Ecto neural progenitor cell (in vitro differentiated cells): ENCODE data around the gene TXNL1.
"Not testable (repeated sequence)": the region's sequence is repeated elsewhere in the genome, so short reads cannot be mapped to it uniquely, and the experiment has no call there.

ENCODE experiments used
- DNase-seq: peaks from one replicate; pipeline ENCODE4 v3.0.0-alpha.2; 2018; ENCODE audit warnings: low spot score

The TXNL1 gene

DNA sequence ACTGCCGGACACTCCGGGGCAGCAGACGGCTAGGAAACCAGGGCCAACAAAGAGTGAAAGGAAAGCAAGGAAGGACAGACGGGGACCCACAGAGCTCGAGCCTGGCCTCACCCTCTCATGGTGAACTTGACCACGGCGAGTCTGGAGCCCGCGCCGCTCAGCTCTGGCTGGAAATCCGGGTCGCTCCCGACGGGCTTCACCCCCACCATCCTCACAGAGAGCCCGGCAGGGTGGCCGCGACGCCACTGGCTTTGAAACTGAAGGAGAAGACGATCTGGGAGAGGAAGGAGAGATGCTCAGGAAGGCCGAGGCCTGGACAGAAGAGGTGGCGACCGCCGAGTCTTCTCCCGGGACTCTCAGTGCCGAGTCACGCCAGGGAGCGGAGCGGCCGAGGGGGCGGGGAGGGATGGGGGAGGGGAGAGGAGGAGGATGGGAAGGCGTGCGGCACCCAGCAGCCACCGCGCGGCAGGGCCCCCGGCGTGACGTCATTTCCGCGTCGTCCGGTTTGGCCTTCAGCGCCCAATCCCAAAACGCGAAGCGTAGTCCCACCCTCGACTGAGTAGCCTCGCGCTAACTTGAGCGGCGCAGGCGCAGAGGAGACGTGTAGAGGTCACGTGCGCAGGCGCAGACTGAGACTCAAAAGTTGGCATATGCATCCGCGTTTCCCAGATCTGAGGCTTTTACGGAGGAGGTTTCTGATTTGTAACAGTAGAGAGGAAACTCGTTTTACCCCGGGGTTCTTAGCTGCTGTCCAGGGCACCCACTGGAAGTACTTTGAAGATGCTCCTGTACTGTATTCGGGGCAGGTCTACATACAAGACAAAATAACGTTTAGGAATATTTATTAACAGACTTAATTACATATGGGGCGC lies at the start of gene TXNL1:
TSS of gene TXNL1 (minus strand) at position 361 of the 872 bp plus-strand sequence. CDS start at position 209, 152 bp downstream.
- DNase-seq, result peak; percentile 99

DNA sequence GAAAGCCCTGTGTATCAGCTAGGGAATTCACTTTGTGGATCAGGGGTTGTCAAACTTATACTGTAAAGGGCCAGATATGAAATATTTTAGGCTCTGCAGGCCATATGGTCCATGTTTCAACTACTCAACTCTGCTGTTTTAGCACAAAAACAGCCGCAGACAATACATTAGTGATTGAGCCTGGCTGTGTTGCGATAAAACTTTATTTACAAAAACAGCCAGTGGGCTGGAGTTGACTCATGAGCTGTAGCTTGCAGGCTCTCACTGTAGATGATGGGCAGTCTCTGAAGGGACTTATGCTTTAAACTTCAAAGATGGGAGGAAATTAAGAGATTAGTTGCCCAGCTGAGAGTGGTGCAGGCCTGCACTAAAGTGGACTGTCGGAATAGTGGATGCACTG lies 45.9 kb upstream of the TXNL1 start:
- no peak for DNase-seq

DNA sequence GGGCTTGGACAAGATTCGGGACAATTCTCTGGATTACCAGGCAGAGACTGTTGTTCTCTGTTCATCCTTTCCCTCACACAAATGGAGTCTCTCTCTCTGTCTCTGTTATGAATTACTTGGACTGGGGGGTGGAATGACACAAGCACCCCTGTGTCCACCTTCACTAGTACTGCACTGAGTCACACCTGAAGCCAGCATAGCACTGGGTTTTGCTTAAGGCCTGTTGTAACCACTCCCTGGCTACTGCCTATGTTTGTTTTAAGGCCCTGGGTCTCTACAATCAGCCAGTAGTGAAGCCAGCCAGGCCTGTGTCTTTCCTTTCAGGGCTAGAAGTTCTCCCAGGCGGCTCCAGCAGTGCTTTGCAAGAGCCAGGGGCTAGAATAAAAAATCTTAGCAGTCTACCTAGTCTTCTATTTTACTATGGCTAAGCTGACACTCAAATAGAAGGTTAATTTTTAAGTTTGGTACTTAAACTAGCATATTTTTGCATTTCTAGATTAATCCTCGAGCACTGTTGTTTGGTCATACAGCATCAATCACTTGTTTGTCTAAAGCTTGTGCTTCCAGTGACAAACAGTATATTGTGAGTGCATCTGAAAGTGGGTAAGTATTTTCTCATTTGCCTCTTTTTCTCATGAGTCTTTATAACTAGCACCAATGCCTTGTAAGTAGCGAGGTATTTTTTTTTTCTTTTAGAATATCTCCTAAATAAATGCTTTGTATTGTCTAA lies 40.6 kb upstream of the TXNL1 start:
- DNase-seq, result no peak

DNA sequence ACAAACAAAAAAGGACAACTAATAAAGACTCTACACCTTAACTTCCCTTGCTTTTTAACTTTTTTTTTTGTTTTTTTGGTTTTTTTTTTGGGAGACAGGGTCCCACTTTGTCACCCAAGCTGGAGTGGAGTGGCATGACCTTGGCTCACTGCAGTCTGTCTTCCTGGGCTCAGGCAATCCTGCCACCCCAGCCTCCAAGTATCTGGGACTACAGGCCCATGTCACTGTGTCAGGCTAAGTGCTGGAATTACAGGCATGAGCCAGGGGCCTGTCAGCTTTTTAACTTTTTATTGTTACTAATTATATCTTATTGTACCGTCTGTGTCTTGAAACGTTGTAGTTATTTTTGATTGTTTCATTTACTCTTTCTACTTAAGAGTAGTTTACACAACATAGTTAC lies 38.2 kb upstream of the TXNL1 start:
- DNase-seq, result no peak

DNA sequence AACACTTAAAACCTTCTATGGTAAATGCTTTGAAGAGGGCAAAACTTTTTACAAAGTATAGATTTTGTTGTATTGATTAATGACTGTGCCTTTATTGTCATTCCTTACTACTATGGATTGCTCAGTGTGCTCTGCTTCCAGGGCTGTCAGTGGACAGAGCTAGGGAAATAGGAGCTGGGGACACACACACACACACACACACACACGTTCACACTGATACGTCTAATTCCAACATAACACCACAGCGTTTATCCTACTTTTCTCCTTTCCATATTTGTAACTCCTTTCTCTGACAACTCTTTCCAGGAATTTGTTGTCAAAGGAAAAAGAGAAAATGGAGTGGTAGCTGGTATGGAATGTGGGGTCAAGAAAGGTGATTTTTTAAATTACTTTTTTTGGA lies 34.6 kb upstream of the TXNL1 start:
- DNase-seq, result no peak

DNA sequence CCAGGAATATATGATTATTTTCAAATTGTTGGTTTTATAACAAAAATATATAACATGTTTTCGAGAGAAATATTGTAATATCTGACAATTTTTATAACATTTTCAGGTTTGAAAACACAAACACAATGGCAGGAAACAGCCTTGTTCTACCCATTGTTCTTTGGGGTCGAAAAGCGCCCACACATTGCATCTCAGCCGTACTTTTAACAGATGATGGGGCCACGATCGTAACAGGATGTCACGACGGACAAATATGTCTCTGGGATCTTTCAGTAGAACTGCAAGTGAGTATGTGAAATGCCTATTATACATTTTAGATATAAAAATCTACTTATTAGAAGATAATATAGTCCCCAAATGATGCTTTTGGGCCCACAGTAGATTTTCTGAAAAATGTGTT lies 34.0 kb upstream of the TXNL1 start:
- no peak for DNase-seq

DNA sequence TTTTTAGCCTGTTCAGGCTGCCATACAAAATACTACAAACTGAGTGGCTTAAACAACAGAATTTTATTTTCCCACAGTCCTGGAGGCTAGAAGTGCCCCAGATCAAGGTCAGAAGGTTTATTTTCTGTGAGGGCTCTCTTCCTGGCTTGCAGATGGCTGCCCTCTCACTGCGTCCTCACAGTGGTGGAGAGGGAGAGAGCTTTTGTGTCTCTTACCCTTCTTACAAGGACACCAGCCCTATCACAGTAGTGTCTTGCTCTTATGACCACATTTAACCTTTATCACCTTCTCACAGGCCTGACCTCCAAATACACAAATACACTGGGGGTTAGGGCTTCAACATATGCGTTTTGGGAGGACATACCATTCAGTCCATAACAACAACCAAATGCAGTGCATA lies 24.5 kb upstream of the TXNL1 start:
- no peak for DNase-seq

DNA sequence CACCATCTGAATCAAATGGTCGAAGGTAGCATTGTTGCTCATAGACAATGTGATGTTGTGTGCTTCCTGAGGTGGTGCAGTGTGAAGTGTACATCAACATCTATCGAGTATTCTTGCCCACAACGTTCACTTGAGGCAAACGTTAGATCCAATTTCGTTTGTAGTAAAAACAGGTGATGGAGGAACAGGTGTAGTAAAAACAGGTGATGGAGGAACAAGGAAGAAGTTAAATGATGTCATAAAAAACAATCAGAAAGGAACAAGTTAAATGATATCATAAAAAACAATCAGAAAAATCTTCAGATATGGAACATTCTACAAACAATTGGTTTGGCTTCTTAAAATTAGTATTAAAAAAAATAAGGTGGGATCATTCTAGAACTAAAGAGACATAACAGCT lies 24.1 kb upstream of the TXNL1 start:
- DNase-seq, result no peak

DNA sequence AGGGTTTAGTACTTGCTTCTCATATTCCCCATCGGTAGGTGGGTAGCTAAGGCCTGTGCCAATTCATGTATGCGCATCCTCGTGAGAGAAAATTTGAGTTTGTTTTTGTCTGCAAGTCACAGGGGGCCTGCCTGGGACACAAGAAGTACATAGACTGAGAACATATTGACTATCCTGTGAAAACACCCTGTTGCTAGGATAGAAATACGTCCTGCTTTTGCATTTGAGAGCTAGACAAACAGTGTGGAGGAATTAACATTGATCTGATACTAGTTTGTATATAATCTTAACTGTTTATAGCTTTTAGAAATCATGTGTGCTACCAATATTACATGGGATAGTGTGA lies 23.6 kb upstream of the TXNL1 start:
- DNase-seq, result no peak

DNA sequence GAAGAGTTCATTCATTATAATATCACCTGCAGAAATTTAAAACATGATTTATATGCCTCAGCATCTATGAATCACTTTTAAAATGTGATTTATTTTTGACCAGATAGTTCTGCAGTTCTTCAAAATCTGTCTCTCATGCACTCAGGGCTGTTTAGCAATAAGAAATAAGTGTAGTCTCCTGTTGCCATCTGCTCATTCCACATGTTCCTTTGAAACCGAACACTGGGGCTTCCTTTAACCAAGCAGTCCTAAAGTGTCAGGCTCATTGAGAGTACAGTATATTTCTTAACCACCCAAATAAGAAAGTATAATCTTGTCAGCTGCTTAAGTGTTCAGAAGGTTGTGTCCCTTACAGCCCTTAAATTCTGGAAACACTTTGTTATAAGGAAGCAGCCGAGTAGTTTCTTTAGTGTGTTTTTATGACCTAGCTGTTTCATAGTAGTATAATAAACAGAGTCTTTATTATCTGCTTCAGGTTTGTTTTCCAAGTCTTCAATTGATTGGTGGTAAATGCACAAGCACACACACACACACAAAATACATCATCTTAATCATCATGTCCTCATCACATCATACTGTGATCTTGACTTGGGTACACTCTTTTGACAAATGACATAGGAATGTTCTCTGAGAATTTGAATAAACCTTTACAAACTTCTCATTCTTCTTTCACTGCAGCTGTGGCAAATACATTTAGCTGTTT lies 23.1 kb upstream of the TXNL1 start:
- no peak for DNase-seq

DNA sequence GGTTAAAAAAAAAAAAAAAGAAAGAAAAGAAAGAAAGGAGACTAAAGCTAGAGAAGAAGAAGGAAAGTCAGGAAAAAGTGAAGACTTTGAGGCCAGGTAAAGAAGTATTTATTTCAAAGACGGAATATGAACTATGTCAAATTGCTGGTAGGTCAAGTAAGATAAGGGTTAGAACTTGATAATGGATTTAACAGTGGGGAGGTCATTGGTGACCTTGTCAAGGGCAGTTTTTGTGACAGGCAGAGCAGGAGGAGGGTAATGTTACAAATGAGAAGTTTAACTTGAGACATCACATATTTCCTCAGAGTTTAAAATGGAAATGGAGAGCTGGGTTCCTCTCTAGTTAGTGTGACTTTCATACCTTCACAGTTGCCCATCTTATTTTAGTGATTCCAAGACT lies 22.3 kb upstream of the TXNL1 start:
- DNase-seq, result no peak

DNA sequence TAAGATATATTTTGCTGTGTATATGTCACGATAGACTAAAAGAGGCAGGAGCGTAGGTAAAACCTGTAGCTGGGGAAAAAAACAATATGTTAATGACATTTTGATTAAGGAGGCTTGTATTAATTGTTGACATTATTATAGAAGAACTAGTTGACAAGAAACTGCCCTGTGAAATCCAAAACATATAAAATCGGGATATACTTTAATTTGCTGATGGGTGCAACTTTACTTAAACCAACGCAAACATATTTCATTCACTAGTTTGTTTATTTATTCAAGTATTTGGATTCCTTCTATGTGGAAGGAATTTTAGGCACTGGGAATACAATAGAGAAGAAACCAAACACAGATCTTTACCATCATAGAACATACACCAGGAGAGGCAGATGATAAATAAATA lies 20.7 kb upstream of the TXNL1 start:
- DNase-seq, result no peak

DNA sequence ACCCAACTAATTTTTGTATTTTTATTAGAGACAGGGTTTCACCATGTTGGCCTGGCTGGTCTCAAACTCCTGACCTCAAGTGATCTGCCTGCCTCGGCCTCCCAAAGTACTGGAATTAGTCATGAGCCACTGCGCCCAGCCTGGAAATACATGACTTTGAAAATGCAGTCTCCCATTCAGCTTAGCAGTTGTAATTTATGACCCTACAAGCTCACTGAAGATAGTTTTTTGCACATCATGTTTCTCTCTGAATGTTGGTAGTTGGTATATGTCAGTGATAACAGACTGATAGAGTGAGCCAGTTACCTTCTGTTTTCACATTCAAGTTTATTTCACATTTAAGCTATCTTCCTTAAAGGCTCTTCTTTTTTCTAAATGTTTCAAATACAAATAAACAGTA lies 19.9 kb upstream of the TXNL1 start:
- DNase-seq, result no peak

DNA sequence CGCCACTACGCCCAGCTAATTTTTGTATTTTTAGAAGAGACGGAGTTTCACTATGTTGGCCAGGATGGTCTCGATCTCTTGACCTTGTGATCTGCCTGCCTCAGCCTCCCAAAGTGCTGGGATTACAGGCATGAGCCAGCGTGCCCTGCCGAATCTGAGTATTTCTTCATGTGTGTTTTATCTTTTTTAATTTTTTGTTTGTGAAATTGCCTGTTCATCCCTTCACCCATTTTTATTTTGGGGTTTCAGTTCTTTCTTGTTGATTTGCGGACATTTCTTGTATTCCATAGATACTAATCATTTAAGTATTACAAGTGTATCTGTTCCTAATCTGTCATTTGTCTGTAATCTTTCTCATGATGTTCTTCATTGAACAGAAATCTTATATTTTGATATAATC lies 15.9 kb upstream of the TXNL1 start:
- DNase-seq, result not testable (repeated sequence)

DNA sequence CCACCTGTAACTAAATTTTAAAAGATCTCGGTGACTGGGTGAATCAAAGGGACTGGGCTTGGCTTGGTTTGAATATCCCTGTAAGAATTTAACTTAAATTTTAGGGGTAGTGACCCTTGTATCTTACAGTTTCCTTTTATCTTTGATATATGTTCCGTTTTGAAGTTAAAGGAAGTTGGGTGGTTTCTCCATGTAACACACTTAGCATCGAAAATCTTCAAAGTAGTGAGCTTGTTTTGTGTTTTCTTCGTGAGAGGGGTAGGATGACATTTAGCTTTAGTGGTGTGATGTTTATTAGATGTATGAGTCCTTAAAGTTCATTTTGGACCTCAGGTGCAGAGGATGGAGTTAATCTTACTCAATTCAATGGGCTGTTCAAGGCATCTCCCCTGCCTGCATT lies 14.4 kb upstream of the TXNL1 start:
- no peak for DNase-seq

DNA sequence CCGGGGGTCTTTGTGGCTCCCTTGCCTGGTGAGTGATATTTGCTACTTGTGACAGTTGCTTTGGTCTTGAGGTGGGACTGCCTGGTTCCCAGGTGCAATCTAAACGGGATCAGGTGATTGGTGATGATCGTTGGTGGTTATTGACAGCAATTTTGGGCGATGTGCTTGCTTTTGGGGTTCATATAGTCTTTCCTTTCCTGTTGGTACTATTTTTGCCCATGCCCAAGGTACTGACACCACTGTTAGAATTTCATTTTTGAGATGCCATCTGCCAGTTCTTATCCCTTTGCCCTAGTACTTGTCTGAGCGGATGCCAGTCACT lies 13.3 kb upstream of the TXNL1 start:
- no peak for DNase-seq

DNA sequence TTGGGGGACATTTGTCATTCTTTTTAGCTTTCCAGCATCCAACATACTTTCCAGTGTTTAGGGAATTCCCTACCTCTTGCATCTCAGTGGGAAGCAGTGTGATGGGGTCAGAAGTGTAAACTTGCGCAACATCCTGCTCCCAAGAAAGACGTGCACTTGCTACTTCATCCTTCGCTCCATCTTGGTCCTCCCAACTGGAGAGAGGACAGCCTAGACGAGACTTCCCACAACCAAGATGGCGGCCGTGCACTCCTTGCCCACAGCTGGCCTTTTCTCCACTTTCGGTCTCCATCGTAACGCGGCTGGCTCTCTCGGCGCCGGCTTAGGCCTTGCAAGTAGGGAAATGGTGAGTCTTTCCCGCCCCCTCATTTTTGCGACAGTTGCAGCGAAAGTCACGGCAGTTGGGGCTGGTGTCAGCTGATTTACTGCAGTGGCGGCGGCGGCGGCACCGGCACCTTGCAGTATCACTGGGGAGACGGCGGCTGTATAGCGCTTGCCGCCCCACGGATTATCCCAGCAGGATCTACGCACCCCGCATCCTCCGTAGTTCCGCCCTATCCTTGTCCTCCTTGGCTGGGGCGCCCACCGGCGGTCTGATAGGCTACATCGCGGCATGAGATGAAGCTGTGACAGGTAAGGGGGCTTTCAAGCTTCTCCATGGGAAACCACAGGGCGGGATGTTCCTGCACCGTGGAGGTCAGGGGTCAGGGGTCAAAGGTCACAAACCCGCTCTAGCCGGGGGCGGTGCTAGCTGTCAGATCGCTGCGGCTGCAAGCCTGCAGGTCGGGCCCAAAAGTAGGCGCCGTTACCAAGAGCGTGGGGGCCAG lies 12.8 kb upstream of the TXNL1 start, which contains the start of gene WDR7:
TSS of gene WDR7 (plus strand) at position 416 of the 827 bp plus-strand sequence. CDS start 21,157 bp downstream, outside the sequence.
- DNase-seq, result peak; percentile 97

DNA sequence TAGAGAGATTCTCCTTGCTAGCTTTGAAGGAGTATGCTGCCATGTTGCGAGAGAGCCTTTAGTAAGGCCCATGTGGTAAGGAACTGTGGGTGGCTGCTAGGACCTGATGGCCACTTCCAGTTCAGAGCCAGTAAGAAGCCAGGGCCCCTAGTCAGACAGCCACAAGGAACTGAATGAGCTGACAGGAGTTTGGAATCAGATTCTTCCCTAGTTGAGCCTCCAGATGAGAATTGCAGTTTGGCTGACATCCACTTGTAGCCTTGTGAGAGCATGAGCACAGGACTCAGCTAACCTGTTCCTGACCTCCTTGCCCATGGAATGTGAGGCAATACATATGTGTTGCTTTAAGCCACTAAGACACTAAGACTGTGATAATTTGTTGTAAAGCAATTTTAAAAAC lies 11.6 kb upstream of the TXNL1 start:
- no peak for DNase-seq

DNA sequence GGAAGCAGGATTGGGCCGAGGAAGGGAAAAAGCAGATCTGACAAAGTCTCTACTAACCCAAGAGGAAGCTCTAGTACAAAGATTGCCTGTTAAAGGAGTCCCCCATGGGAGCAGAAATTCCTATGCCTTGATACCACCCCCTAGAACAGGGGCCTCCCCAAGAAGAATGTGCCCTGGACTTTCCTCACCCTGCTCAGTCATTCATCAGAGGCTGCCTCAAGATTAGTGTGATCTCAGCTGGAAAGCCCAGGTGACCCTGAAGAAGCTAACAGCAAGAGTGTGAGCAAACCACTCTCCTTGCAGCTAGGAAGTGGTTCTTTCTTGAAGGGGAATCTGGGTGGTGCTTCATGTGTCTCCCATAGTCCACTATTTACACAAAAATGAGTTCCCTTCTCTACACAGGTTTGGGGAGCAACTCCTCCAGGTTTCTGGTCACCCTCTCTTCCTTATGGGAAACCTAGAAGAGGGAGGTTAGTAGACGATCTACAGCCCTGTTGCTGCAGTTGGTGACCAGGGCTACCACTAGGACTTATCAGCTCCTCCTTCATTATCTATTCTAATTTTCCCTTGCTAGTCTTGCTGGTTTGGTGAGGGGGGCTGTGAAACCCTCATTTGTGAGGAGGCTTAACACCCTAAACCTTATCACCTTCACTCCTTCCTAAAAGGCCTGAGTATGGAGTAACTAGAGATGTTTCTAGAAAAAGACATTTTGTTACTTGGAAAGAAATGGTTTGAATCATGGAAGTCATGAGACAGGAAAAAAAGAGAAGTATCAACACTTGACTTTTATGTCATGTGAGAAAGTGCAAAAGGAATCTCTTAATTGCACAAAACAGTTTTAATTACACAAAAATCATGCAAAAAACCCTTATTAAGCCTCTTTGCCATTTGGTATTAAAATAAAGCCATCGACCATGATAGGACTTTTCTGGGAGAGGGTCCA lies 9.8 kb upstream of the TXNL1 start:
- DNase-seq, result no peak

DNA sequence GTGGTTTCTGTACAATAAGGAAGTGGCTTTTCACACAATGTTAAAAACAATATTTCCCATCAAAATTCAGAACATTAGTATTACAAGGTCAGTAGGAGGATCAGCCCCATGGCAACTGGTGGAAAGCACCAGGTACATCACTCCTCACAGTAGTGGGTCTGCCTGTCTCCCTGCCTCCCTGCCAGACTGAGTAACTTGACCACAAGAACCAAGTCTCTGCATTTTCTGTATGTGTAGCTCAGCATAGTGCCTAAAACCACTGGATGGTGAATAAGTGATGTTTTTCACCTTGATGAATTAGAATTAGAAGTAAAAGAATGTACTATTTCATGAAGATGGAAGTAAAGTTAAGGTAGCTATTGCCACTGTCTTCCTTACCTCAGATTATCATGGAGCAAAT lies 8.7 kb upstream of the TXNL1 start:
- DNase-seq, result no peak

DNA sequence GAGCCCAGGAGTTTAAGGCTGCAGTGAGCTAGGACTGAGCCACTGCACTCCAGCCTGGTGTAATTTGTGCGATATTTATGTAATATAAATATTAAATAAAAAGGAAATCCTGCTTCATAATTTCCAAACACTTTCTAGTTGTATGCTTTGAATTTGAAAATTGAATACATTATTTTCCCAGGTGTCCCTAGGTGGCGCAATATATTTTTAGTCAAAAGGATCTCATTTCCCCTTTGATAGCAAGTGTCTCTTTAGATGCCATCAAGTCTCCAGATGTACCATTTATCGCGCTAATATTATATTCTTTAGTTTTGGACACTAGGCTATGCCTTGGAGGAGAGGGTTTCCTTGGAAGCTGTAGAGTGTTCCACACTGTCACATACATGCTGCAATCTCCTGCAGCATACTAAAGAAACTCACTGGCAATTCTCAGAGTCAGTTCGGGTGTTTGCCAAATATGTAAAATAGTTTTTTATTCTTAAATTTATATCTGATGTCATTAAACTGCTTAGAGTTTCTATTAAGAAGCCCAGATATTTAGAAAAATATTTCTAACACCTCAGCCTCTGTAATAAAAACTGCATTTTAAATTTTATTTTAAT lies 7.1 kb upstream of the TXNL1 start:
- DNase-seq, result no peak
